Right atrium auricular region (tissue), 2 donors: Measurements from ENCODE around the gene CYP11A1. TPM values are rescaled to one million over a fixed set of nuclear protein-coding genes. Genes with fewer than 3 reads are reported as not detected.

Source experiments
- DNase-seq: peaks from one replicate; pipeline ENCODE4 v3.0.0-alpha.2; 2019; ENCODE audit warnings: low spot score
- H3K27ac ChIP-seq, 2 donors: fragments of 200-600 bp; sonication (generic); 1 replicate in 1 of 2; 2 replicates in 1 of 2; pipeline ENCODE4 v1.5.1; 2016 to 2019
- H3K27me3 ChIP-seq, 2 donors: fragments of 200-600 bp; sonication (generic); one replicate each; pipeline versions ENCODE4 v1.5.1 to v1.6.0; 2017 to 2019
- H3K36me3 ChIP-seq: fragments of 200-600 bp; sonication (generic); one replicate; pipeline ENCODE4 v1.5.1; 2016
- H3K4me1 ChIP-seq, 2 donors: fragments of 200-600 bp; sonication (generic); one replicate each; pipeline versions ENCODE4 v1.5.1 to v1.6.0; 2017 to 2019
- H3K4me3 ChIP-seq, 2 donors: fragments of 200-600 bp; sonication (generic); 1 replicate in 1 of 2; 2 replicates in 1 of 2; pipeline ENCODE4 v1.5.1; 2017 to 2019; ENCODE audit warnings: mild to moderate bottlenecking in 1 of 2, moderate library complexity in 1 of 2
- H3K9me3 ChIP-seq, 2 donors: fragments of 200-600 bp; sonication (generic); one replicate each; pipeline ENCODE4 v1.5.1; 2019
- total RNA-seq, 2 donors: library from RNA; depleted of rRNA; stranded (reverse); fragments of >200 nt; gene quantifications; one replicate each; pipeline ENCODE4 v1.1.0, GENCODE V29; 2016
- TF ChIP-seq, protein P1 (sequence below), 2 donors: fragments of 200-600 bp; sonication (generic); IDR thresholded peaks; one replicate each; pipeline ENCODE4 v1.5.1; 2019; ENCODE audit warnings: antibody characterized with exemption in 2 of 2

The CYP11A1 gene
- total RNA-seq, 2 donors from 2014 or later: 0.71 to 1.0 TPM

DNA sequence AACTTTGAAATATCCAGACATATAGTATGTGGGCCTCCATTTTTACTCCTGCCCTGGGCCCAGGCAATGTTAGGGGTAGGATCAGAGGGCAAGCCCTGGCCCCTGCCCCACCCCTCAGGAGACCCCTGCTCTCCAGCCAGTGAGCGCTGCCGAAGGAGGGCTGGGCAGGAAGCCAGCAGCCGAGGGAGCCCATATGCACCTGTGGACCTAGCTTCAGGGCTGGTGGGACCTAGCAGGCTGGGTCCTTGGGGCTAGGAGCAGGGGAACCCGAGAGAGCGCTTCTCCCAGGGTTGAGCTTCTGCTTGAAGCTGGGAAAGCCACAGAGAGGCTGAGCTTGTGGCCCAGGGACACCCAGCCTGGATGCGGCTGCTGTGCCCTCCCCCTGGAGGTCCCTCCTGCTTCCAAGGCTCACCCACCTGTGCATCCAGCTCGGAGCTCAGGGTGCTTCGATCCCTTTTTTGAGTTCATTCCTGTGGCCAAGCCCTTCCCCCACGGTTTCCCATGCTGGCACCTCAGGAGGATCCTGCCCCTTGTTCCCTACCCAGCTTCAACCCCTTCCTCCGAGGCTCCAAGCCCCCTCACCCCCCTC is 21.0 kb upstream of the CYP11A1 start:
- Histone ChIP-seq H3K4me1 (peaks cover 0 to 19% of the 10 kb centered on the region in 2 donors), H3K36me3 (no peaks in the 10 kb centered on the region), H3K9me3 (no peaks in the 10 kb centered on the region), H3K27me3 (no peaks in the 10 kb centered on the region), H3K4me3 (no peak overlapping the region), H3K27ac (no peak overlapping the region)
- TF ChIP-seq, protein P1, sequence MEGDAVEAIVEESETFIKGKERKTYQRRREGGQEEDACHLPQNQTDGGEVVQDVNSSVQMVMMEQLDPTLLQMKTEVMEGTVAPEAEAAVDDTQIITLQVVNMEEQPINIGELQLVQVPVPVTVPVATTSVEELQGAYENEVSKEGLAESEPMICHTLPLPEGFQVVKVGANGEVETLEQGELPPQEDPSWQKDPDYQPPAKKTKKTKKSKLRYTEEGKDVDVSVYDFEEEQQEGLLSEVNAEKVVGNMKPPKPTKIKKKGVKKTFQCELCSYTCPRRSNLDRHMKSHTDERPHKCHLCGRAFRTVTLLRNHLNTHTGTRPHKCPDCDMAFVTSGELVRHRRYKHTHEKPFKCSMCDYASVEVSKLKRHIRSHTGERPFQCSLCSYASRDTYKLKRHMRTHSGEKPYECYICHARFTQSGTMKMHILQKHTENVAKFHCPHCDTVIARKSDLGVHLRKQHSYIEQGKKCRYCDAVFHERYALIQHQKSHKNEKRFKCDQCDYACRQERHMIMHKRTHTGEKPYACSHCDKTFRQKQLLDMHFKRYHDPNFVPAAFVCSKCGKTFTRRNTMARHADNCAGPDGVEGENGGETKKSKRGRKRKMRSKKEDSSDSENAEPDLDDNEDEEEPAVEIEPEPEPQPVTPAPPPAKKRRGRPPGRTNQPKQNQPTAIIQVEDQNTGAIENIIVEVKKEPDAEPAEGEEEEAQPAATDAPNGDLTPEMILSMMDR (IDR thresholded peaks at IDR 0.05): no peak
- DNase-seq: no peak

DNA sequence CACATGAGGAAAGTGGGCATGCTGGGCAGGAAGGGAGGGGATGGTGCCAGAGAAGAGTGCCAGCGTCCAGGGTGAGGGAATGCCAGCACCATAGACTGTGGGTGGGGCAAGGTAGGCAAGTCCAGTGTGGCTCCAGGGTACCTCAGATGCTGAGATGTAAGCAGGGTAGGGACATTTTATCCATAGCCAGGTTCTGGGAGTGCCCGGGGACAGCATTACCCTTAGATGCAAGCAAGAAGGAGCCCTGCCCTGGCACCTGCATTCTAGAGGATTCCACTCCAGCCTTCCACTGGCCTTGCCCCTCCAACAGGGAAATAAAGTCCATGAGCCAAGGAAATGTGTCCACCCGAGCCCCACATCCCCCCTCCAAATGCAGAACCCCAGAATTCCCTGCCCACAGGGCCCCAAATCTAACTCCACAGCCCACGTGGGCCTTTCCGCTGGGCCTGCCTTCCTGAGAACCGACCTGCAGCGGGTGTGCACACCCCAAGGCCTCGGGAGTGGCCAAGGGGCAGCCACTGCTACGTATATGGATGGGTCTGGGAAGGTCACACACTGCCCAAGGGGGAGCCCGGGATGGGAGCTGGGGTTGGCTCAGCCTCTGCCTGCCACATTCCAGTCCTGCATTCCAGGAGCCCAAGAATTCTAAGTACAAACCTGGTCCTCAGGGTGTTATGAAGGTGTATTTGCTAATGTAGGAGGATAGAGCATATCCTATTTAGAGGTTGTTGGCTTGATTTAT is 20.3 kb upstream of the CYP11A1 start:
- H3K4me3 ChIP-seq: no peak overlapping the region
- H3K27me3 ChIP-seq: no peaks in the 10 kb centered on the region
- H3K4me1 ChIP-seq: peaks cover 0 to 19% of the 10 kb centered on the region in 2 donors
- TF ChIP-seq, protein P1 (IDR thresholded peaks at IDR 0.05): no peak
- no peak for DNase-seq
- H3K36me3 ChIP-seq: no peaks in the 10 kb centered on the region
- H3K27ac ChIP-seq: no peak overlapping the region
- no peaks in the 10 kb centered on the region for H3K9me3 ChIP-seq

DNA sequence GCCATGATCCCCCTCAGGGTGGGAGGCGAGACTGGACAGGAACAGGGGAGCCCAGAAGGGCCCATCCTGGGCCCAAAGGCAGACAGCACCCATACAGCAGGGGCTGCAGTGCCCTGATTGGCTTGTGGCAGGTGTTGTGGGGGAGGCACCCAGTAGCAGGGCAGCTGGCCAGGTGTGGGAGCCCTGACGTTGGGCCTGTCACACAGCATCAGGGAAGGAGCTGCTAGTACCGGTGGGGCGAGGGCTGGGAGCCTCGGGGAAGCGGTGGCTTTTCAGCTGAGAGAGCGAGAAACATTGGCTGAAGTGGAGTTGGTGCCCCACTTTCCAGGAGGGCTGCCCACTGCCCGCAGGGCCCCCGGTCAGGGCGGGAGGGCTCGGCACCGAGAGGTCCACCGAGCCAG is 19.7 kb upstream of the CYP11A1 start:
- Histone ChIP-seq H3K4me3 (no peak overlapping the region), H3K27me3 (no peaks in the 10 kb centered on the region), H3K27ac (no peak overlapping the region), H3K4me1 (peaks cover 0 to 19% of the 10 kb centered on the region in 2 donors), H3K9me3 (no peaks in the 10 kb centered on the region), H3K36me3 (no peaks in the 10 kb centered on the region)
- TF ChIP-seq, protein P1 (IDR thresholded peaks at IDR 0.05): no peak
- DNase-seq: no peak

DNA sequence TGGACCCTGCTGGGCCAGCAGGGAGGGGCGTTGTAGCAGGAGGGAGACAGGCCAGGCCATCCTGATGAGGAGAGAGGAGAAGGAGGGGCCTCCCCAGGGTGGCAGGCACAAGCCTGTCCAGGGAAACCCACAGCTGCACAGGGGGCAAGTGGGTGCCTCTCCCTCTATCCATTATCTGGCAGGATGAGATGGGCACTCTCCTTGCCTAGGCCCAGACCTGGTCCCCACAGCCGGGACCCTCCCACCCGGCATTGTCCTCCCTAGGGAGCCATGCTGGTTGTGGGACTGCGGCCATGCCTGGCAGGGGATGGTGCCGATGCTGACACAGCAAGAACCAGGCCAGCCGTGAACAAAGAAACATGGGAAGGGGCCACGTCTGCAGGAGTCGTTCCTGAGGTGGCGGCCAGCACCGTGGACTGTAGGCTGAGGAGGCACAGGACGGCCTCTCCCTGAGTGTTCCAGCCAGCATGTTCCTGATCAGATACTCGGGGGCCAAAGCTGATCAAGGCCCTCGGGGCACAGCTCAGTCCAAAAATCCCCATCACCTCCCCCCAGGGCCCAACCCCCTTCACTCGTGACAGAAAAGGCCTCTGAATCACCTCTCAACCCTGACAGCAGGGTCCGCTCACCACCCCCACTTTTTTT is 19.2 kb upstream of the CYP11A1 start:
- Histone ChIP-seq H3K27ac (no peak overlapping the region), H3K9me3 (no peaks in the 10 kb centered on the region), H3K4me3 (no peak overlapping the region), H3K36me3 (no peaks in the 10 kb centered on the region), H3K27me3 (no peaks in the 10 kb centered on the region), H3K4me1 (peaks cover 0 to 19% of the 10 kb centered on the region in 2 donors)
- TF ChIP-seq, protein P1 (IDR thresholded peaks at IDR 0.05): no peak
- DNase-seq: no peak

DNA sequence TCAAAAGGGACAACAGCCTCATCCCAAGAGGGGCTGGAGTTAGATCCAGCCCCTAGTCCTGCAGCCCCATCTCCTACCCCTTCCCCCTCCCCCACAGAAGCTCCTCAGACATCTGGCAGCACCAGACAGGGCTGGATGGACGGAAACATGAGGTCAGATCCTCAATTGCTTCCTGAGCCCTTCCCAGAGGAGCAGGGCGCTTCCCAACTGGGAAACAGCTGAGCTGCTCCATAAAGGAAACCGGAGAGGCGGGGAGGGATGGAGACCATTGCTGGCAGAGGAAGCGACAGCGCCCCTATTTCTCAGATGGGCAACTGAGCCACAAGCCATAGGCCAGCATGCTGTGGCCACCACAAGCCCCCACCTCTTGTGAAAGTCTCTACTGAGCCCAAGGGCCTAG is 18.3 kb upstream of the CYP11A1 start:
- Histone ChIP-seq H3K9me3 (no peaks in the 10 kb centered on the region), H3K27ac (peak overlapping the region in 1 of 2 donors; percentile 48), H3K4me3 (no peak overlapping the region), H3K4me1 (peaks cover 0 to 19% of the 10 kb centered on the region in 2 donors), H3K36me3 (no peaks in the 10 kb centered on the region), H3K27me3 (no peaks in the 10 kb centered on the region)
- TF ChIP-seq, protein P1 (IDR thresholded peaks at IDR 0.05): no peak
- no peak for DNase-seq
